ENCODE measurements around the gene USH1C. TPM values are rescaled to one million over a fixed set of nuclear protein-coding genes. Genes with fewer than 3 reads are reported as not detected.

Gene USH1C
- total RNA-seq, 1 donor from 2014 or later, result 1.4 TPM

DNA sequence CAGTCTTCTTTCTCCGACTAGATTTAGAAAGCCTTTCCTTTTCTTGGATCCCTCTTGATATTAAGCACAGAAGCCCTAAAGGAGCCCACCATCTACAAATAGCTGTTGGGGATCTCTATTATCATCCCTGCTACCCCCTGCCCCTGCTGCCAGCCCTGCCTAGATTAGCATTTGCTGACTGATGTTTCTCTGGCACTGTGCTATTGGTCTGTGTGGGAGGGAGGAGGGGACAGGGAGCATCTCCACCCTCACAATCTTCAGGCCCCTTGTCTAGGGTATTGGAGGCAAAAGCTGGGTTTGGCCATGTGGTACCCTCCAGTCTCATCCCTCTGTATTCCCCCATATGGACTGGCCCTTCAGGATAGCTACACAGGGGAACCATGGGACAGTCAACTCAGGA, 6.2 kb downstream of the USH1C start:
- TF ChIP-seq CTCF (IDR thresholded peaks at IDR 0.05; ENCODE audit: unreplicated experiment), result no peak
- H3K36me3 Mint-ChIP-seq (ENCODE audit: low read depth, unreplicated experiment), result no peaks in the 10 kb centered on the region
- no peak for DNase-seq (ENCODE audit: low spot score)
- H3K27ac Mint-ChIP-seq (ENCODE audit: unreplicated experiment), result no peak overlapping the region
- peaks cover 9% of the 10 kb centered on the region for H3K27me3 Mint-ChIP-seq (ENCODE audit: unreplicated experiment)
- no peaks in the 10 kb centered on the region for H3K9me3 Mint-ChIP-seq (ENCODE audit: unreplicated experiment)
- H3K4me3 Mint-ChIP-seq (ENCODE audit: unreplicated experiment), result no peak overlapping the region
- peaks cover 8% of the 10 kb centered on the region for H3K4me1 Mint-ChIP-seq (ENCODE audit: unreplicated experiment)

DNA sequence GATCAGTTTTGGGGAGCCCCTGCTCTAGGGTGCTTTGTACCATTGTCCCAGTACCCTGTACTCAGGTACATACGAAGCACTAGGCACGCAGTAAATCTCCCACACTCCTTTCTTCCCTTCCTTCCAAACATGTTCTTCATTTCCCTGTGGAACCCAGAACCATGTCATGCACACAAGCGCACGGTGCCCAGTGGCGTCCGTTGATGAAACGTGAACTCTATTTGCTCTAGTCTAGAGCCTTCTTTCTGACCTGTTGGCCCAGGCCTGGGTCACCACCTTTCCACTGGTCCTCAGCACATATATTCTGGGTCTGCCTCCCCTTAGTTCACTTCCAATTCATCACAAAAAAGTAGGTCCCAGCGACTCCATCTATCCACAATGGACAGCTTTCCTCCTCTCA, 7.0 kb downstream of the USH1C start:
- H3K36me3 Mint-ChIP-seq (ENCODE audit: low read depth, unreplicated experiment), result no peaks in the 10 kb centered on the region
- no peak for DNase-seq (ENCODE audit: low spot score)
- H3K27ac Mint-ChIP-seq (ENCODE audit: unreplicated experiment), result no peak overlapping the region
- no peak for TF ChIP-seq CTCF (IDR thresholded peaks at IDR 0.05; ENCODE audit: unreplicated experiment)
- H3K9me3 Mint-ChIP-seq (ENCODE audit: unreplicated experiment), result no peaks in the 10 kb centered on the region
- peaks cover 1% of the 10 kb centered on the region for H3K4me1 Mint-ChIP-seq (ENCODE audit: unreplicated experiment)
- no peak overlapping the region for H3K4me3 Mint-ChIP-seq (ENCODE audit: unreplicated experiment)
- H3K27me3 Mint-ChIP-seq (ENCODE audit: unreplicated experiment), result peaks cover 7% of the 10 kb centered on the region

DNA sequence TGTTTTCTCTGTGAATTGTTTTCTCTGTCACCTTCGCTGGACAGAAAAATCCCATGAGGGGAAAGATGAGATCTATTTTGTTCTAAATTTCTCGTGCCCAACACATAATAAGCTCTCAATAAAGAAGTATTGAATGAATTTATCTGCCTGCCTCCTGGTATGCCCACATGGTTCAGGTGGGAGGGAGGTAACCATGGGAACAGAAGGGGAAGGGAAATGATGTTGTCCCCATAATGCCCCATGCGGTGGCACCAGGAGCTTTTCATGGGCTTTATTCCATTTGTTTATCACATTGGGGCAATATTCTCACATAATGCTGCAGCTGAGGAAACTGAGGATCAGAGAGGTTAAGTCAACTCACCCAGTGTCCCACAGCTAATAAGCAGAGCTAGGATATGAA, 8.7 kb downstream of the USH1C start:
- no peak for TF ChIP-seq CTCF (IDR thresholded peaks at IDR 0.05; ENCODE audit: unreplicated experiment)
- no peaks in the 10 kb centered on the region for H3K36me3 Mint-ChIP-seq (ENCODE audit: low read depth, unreplicated experiment)
- peaks cover 3% of the 10 kb centered on the region for H3K4me1 Mint-ChIP-seq (ENCODE audit: unreplicated experiment)
- no peaks in the 10 kb centered on the region for H3K9me3 Mint-ChIP-seq (ENCODE audit: unreplicated experiment)
- H3K4me3 Mint-ChIP-seq (ENCODE audit: unreplicated experiment), result no peak overlapping the region
- H3K27me3 Mint-ChIP-seq (ENCODE audit: unreplicated experiment), result peaks cover 7% of the 10 kb centered on the region
- DNase-seq (ENCODE audit: low spot score), result no peak
- H3K27ac Mint-ChIP-seq (ENCODE audit: unreplicated experiment), result no peak overlapping the region

DNA sequence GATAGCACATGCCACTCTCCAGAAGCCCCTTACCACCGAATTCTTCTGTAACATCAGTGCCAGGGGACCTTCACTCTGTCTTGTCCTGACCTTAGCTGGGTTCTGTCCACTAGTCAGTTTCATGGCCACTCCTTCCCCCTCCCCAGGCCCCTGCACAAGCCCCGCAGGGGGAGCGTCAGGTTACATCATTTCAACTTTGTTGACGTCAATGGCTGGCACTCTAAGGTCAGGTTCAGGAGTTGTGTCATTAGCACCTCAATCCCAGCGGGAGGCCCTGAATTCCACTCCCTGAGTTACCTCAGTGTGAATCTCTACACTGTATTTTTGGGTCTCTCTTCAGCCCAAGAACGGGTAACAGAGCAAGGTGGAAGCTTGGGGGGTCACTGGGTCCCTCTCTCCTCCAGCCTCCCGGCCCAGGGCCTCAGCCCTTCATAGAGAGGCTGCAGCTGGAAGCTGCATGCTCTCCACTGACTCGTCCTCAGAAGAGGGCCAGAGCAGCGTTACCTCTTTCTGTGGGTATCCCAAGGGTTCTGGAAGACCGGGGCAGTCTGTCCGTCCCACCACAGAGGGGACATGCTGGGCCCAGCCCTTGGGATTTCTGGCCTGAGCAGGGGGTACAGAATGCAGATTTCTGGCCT, 10.3 kb downstream of the USH1C start:
- Mint-ChIP-seq H3K4me1 (ENCODE audit: unreplicated experiment) (peaks cover 3% of the 10 kb centered on the region), H3K9me3 (ENCODE audit: unreplicated experiment) (no peaks in the 10 kb centered on the region), H3K27me3 (ENCODE audit: unreplicated experiment) (peaks cover 7% of the 10 kb centered on the region), H3K4me3 (ENCODE audit: unreplicated experiment) (no peak overlapping the region), H3K36me3 (ENCODE audit: low read depth, unreplicated experiment) (no peaks in the 10 kb centered on the region), H3K27ac (ENCODE audit: unreplicated experiment) (no peak overlapping the region)
- TF ChIP-seq CTCF (IDR thresholded peaks at IDR 0.05; ENCODE audit: unreplicated experiment), result no peak
- no peak for DNase-seq (ENCODE audit: low spot score)

GRCh38 chr11:17533341-17533740, 10.9 kb downstream of the USH1C start:
- no peak for TF ChIP-seq CTCF (IDR thresholded peaks at IDR 0.05; ENCODE audit: unreplicated experiment)
- Mint-ChIP-seq H3K9me3 (ENCODE audit: unreplicated experiment) (no peaks in the 10 kb centered on the region), H3K4me1 (ENCODE audit: unreplicated experiment) (peaks cover 3% of the 10 kb centered on the region), H3K4me3 (ENCODE audit: unreplicated experiment) (no peak overlapping the region), H3K27ac (ENCODE audit: unreplicated experiment) (no peak overlapping the region), H3K36me3 (ENCODE audit: low read depth, unreplicated experiment) (no peaks in the 10 kb centered on the region), H3K27me3 (ENCODE audit: unreplicated experiment) (peaks cover 7% of the 10 kb centered on the region)
- no peak for DNase-seq (ENCODE audit: low spot score)
